ENCODE results near the gene SUOX.
A peak's percentile ranks its signal among the peaks of the same experiment; 100 is the strongest.
"Not testable (repeated sequence)": the region's sequence is repeated elsewhere in the genome, so short reads cannot be mapped to it uniquely, and the experiment has no call there.

Gene SUOX

DNA sequence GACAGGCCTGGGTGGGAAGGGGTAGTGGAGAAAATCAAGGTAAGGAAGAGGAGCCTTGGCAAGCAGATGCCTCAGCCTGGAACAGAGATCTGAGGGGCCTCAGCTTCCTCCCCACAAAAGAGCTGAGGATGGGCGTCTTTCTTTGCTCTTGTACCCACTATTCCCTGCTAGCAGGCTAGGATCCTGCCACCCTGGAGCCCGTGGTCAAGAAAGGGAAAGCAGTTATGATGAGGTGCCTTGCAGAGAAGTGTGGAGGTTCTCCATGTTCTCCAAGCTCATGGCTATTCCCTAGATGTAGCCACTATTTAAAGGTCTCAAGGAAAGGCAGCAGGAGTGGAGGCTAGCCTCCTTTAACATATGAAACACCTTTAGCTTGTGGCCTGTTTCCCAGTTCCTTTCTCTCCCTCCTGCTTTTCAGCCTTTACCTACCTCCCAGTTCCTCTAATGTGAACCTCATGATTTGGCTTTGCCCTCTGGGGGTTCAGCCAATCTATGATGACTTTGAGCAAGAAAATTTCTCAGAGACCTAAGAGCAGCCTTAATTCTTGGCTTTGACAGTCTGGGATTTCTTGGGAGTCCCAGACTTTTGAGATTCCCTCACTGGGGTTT, 24.9 kb downstream of the SUOX start:
- peak in 1 of 2 experiments; percentile 1 for DNase-seq

- DNase-seq: no peak
Measured at GRCh38 chr12:56028511-56029165, 31.6 kb downstream of the SUOX start.

DNA sequence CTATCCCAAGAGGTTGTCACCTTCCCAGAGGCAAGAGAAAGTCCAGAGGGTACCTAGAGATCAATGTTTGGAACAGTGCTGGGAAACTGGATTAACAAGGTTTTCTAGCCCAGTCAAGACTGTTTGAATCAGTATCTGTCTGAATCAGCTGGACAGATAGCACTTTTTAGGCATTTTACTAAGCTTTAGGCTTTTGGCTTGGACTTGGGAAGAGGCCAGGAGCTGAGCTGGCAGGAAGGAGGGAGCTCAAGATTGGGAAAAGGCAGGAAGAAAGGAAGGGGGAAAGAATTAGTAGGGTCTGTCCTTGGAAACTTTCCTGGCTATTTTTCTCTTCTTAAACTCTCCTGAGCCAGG, 32.1 kb downstream of the SUOX start:
- DNase-seq: no peak

DNA sequence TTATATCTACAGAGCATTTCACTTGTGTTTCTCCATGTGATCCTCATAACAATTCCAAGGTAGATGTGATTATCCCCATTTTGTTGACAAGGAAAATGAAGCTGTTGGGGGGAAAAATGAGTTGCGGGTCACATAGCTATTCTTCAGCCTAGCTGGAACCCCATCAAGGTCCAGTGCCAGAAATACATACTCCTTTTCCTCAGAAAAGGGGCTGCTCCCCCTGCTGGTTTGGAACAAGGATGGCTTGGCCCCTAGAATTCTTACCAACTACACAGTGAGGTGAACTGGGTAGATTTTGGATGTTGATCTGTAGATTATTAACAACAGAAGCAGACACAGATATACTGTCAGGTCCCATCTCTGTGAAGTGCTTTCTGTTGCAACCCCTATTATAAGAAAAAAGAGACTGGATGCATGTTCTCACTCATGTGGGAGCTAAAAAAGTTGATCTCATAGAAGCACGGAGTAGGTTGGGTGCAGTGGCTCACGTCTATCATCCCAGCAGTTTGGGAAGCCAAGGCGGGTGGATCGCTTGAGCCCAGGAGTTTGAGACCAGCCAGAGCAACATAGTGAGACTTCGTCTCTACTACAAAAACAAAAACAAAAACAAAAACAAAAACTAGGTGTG, 32.7 kb downstream of the SUOX start:
- DNase-seq: peak; percentile 11 to 33

GRCh38 chr12:56031987-56032386, 34.9 kb downstream of the SUOX start:
- DNase-seq: no peak

GRCh38 chr12:56034586-56035332, 37.7 kb downstream of the SUOX start:
- no peak for DNase-seq

GRCh38 chr12:56037161-56037560, 40.1 kb downstream of the SUOX start:
- DNase-seq: no peak

GRCh38 chr12:56038022-56038655, 41.1 kb downstream of the SUOX start:
- no peak for DNase-seq

DNA sequence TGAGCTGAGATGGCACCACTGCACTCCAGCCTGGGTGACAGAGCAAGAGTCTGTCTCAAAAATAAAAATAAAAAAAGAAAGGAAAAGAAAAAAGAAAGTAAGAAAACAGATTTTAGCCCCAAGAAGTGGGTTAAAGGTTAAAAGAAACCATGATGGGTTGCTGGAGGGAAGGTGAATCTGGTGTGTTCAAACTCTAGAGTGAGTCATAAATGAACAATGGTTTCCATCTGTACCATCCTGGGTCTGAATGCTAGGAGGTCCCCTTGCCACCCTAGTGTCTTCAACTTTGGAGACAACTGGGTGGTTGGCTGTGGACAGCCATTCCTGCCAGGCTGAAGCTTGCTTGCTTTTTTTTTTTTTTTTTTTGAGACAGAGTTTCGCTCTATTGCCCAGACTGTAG, 43.1 kb downstream of the SUOX start:
- no peak for DNase-seq

- peak in 1 of 2 experiments; percentile 23 for DNase-seq
Measured at GRCh38 chr12:56040963-56041551, 44.0 kb downstream of the SUOX start.

DNA sequence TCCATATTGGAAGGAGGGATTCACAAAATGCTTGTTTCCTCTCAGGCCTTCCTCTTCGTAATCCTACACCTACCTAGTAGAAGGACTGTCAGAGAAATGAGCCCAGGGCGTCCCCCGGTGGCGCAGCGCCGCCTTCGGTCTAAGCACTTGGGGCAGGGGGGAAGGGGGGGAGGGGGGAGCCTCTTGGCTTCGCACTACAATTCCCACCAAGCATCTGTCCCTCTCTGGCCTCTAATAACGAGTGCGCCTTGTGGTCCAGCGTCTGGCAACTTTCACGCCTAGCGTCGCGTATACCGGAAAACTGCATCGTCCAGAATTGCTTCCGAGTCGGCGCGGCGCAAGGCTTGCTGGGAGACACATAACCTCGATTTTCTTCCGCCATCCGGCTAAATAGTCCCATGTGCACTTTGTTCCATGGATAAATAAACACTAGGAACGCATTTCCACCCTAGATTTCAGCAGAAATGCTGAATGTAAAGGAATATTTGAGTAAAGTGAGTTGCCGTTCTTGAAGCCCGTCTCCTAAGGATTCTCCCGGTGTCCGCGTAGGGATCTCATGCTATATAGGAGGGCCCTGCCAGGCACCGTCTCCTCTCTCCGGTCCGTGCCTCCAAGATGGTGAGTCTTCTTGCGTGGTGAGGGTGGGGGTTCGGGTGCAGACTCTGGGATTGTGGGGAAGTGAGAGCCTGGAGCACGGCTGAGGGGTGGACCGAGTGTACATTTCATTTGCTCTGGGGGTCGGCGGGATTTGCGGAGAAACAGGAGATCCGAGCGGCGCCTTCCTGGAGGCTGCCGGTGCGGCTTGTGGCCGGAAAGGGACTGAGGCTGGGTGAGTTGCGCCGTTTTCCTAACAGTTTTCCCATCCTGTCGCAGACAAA, 44.7 kb downstream of the SUOX start, which contains the start of gene RPS26:
Gene RPS26, plus strand, starts transcription at position 367 of the 878 bp plus-strand sequence. Its CDS starts 249 bp downstream, at position 616.
- DNase-seq: peak; percentile 98 to 99

- DNase-seq: not testable (repeated sequence)
Measured at GRCh38 chr12:56042430-56042813, 45.3 kb downstream of the SUOX start.

- DNase-seq: no peak
Measured at GRCh38 chr12:56042843-56043242, 45.8 kb downstream of the SUOX start.

- no peak for DNase-seq
Measured at GRCh38 chr12:56046027-56046780, 49.1 kb downstream of the SUOX start.

GRCh38 chr12:56053407-56053893, 56.4 kb downstream of the SUOX start:
- DNase-seq: no peak
